HEK293 (cell line): ENCODE data around the gene HSD17B2.

ENCODE experiments used
- CTCF ChIA-PET: fragments of 350-600 bp; formaldehyde crosslinking; extraction: SDS; loops from one replicate; lab custom pipeline; 2021; ENCODE audit warnings: antibody characterized with exemption; lab: Yijun Ruan, JAX
- POLR2A ChIA-PET: fragments of 300-600 bp; formaldehyde crosslinking; extraction: SDS; loops from one replicate; lab custom pipeline; 2020; ENCODE audit warnings: antibody characterized with exemption, inconsistent platforms; lab: Yijun Ruan, JAX
- H3K27ac ChIP-seq: fragments of 200-500 bp; sonication (Bioruptor generic); 2 replicates; pipeline ENCODE4 v1.5.1; 2014; ENCODE audit warnings: low read depth, low read length, control low read depth, inconsistent platforms; ENCODE audit errors: extremely low read depth
- H3K36me3 ChIP-seq, 2 experiments: fragments of 200-500 bp in 1 of 2; sonication (Bioruptor generic) in 1 of 2; 1 replicate in 1 of 2; 2 replicates in 1 of 2; pipeline ENCODE4 v1.5.1; 2014 to 2017; ENCODE audit warnings: inconsistent platforms in 2 of 2, low read length in 2 of 2; ENCODE audit not compliant: control insufficient read depth in 2 of 2, insufficient read depth in 1 of 2
- H3K4me1 ChIP-seq: fragments of 200-500 bp; sonication (Bioruptor generic); 2 replicates; pipeline ENCODE4 v1.5.1; 2014; ENCODE audit warnings: mild to moderate bottlenecking, low read length, inconsistent platforms; ENCODE audit not compliant: control insufficient read depth, insufficient read depth
- H3K4me3 ChIP-seq: 2 replicates; pipeline ENCODE4 v1.5.1; 2011; ENCODE audit warnings: low read depth, mild to moderate bottlenecking, control low read depth, low read length, moderate library complexity
- H3K9me3 ChIP-seq: fragments of 200-500 bp; sonication (Bioruptor generic); 2 replicates; pipeline ENCODE4 v1.5.1; 2014; ENCODE audit warnings: low read depth, low read length, inconsistent platforms; ENCODE audit not compliant: control insufficient read depth, insufficient read depth
- MZF1 ChIP-seq: fragments of 450-650 bp; formaldehyde crosslinking; IDR thresholded peaks from 2 replicates; pipeline ENCODE4 v1.5.1; 2017; ENCODE audit warnings: missing biosample characterization, missing genetic modification characterization, borderline replicate concordance
- SCRT1 ChIP-seq: fragments of 450-650 bp; formaldehyde crosslinking; IDR thresholded peaks from 2 replicates; pipeline ENCODE4 v1.5.1; 2016; ENCODE audit warnings: missing biosample characterization, missing genetic modification characterization, borderline replicate concordance
- ZBTB1 ChIP-seq: fragments of 450-650 bp; formaldehyde crosslinking; IDR thresholded peaks from 2 replicates; pipeline ENCODE4 v1.5.1; 2016; ENCODE audit warnings: missing biosample characterization, missing genetic modification characterization
- ZFP3 ChIP-seq: fragments of 450-650 bp; formaldehyde crosslinking; IDR thresholded peaks from 2 replicates; pipeline ENCODE4 v1.5.1; 2016; ENCODE audit warnings: low read depth, missing biosample characterization, missing genetic modification characterization
- ZNF146 ChIP-seq: fragments of 450-650 bp; formaldehyde crosslinking; IDR thresholded peaks from 2 replicates; pipeline ENCODE4 v1.5.1; 2016; ENCODE audit warnings: missing biosample characterization, missing genetic modification characterization
- ZNF157 ChIP-seq: fragments of 450-650 bp; formaldehyde crosslinking; IDR thresholded peaks from 2 replicates; pipeline ENCODE4 v1.5.1; 2016; ENCODE audit warnings: missing biosample characterization, missing genetic modification characterization
- ZNF214 ChIP-seq: fragments of 450-650 bp; formaldehyde crosslinking; IDR thresholded peaks from 2 replicates; pipeline ENCODE4 v1.5.1; 2017; ENCODE audit warnings: missing biosample characterization, mild to moderate bottlenecking, missing genetic modification characterization, borderline replicate concordance
- ZNF239 ChIP-seq: fragments of 450-650 bp; formaldehyde crosslinking; IDR thresholded peaks from 2 replicates; pipeline ENCODE4 v1.5.1; 2016; ENCODE audit warnings: missing biosample characterization, missing genetic modification characterization
- ZNF426 ChIP-seq: fragments of 450-650 bp; formaldehyde crosslinking; IDR thresholded peaks from 2 replicates; pipeline ENCODE4 v1.5.1; 2017; ENCODE audit warnings: missing biosample characterization, missing genetic modification characterization, mild to moderate bottlenecking, inconsistent platforms, moderate library complexity
- ZNF501 ChIP-seq: fragments of 450-650 bp; formaldehyde crosslinking; IDR thresholded peaks from 2 replicates; pipeline ENCODE4 v1.5.1; 2016; ENCODE audit warnings: missing biosample characterization, missing genetic modification characterization
- ZNF549 ChIP-seq: fragments of 450-650 bp; IDR thresholded peaks from 2 replicates; pipeline ENCODE4 v1.5.1; 2018; ENCODE audit warnings: missing biosample characterization, missing genetic modification characterization, mild to moderate bottlenecking, inconsistent platforms, moderate library complexity
- ZNF560 ChIP-seq: fragments of 450-650 bp; formaldehyde crosslinking; IDR thresholded peaks from 2 replicates; pipeline ENCODE4 v1.5.1; 2017; ENCODE audit warnings: missing biosample characterization, missing genetic modification characterization, borderline replicate concordance
- ZNF76 ChIP-seq: fragments of 450-650 bp; formaldehyde crosslinking; IDR thresholded peaks from 2 replicates; pipeline ENCODE4; 2016; ENCODE audit warnings: low read depth, missing biosample characterization, missing genetic modification characterization, borderline replicate concordance
- ZNF792 ChIP-seq: fragments of 450-650 bp; formaldehyde crosslinking; IDR thresholded peaks from 2 replicates; pipeline ENCODE4 v1.5.1; 2016; ENCODE audit warnings: missing biosample characterization, missing genetic modification characterization
- ZSCAN30 ChIP-seq: fragments of 450-650 bp; IDR thresholded peaks from 2 replicates; pipeline ENCODE4 v1.5.1; 2018; ENCODE audit warnings: missing biosample characterization, mild to moderate bottlenecking, missing genetic modification characterization, moderate library complexity
- TF ChIP-seq, protein P1 (sequence below): fragments of 450-650 bp; formaldehyde crosslinking; conservative IDR thresholded peaks from 2 replicates; pipeline ENCODE4 v1.5.1; 2016; ENCODE audit warnings: low read depth, missing biosample characterization, missing genetic modification characterization
- TF ChIP-seq, protein P2 (sequence below): fragments of 450-650 bp; formaldehyde crosslinking; IDR thresholded peaks from 2 replicates; pipeline ENCODE4 v1.5.1; 2016; ENCODE audit warnings: missing biosample characterization, missing genetic modification characterization
- TF ChIP-seq, protein P3 (sequence below): fragments of 450-650 bp; formaldehyde crosslinking; IDR thresholded peaks from 2 replicates; pipeline ENCODE4 v1.5.1; 2016; ENCODE audit warnings: missing biosample characterization, missing genetic modification characterization
- TF ChIP-seq, protein P4 (sequence below): fragments of 450-650 bp; IDR thresholded peaks from 2 replicates; pipeline ENCODE4 v1.5.1; 2018; ENCODE audit warnings: missing biosample characterization, missing genetic modification characterization
- TF ChIP-seq, protein P5 (sequence below): fragments of 450-650 bp; formaldehyde crosslinking; conservative IDR thresholded peaks from 2 replicates; pipeline ENCODE4 v1.5.1; 2016; ENCODE audit warnings: low read depth, missing biosample characterization, missing genetic modification characterization

Gene HSD17B2

DNA sequence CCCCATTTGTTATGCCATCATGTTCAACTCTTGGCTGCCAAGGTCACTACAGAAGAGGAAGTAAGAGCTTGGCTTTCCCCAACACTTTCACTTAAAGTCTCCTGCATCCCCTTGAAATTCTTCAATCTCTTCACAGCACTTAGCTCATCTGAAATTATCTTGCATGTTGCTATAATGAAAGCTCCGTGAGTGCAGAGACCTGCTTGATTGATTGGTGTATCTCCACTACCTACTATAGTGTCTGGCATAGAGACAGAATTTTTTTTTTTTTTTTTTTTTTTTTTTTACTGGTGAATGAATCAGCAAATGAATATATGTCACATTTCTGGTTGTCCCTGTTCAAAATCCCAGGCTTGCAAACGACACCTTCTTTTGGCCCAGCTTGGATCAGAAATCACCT, 21.9 kb upstream of the HSD17B2 start:
- ChIA-PET POLR2A (interaction anchor here (1.2 to 1.3 kb wide), 2 partner anchors 157 to 217 kb away, joined by 3 read pairs; partner anchors contain the start of gene MPHOSPH6), CTCF (interaction anchor here (1.5 kb wide), 1 partner anchor 49 kb away, joined by 3 read pairs; no protein-coding TSS in a partner anchor)
- Histone ChIP-seq H3K27ac (no peak overlapping the region), H3K36me3 (no peaks in the 10 kb centered on the region), H3K9me3 (no peaks in the 10 kb centered on the region), H3K4me3 (no peak overlapping the region), H3K4me1 (no peaks in the 10 kb centered on the region)
- TF ChIP-seq ZSCAN30 (tag by site-specific recombination): no peak
- TF ChIP-seq SCRT1 (tag by site-specific recombination): no peak
- TF ChIP-seq ZNF549: no peak
- TF ChIP-seq, protein P1, sequence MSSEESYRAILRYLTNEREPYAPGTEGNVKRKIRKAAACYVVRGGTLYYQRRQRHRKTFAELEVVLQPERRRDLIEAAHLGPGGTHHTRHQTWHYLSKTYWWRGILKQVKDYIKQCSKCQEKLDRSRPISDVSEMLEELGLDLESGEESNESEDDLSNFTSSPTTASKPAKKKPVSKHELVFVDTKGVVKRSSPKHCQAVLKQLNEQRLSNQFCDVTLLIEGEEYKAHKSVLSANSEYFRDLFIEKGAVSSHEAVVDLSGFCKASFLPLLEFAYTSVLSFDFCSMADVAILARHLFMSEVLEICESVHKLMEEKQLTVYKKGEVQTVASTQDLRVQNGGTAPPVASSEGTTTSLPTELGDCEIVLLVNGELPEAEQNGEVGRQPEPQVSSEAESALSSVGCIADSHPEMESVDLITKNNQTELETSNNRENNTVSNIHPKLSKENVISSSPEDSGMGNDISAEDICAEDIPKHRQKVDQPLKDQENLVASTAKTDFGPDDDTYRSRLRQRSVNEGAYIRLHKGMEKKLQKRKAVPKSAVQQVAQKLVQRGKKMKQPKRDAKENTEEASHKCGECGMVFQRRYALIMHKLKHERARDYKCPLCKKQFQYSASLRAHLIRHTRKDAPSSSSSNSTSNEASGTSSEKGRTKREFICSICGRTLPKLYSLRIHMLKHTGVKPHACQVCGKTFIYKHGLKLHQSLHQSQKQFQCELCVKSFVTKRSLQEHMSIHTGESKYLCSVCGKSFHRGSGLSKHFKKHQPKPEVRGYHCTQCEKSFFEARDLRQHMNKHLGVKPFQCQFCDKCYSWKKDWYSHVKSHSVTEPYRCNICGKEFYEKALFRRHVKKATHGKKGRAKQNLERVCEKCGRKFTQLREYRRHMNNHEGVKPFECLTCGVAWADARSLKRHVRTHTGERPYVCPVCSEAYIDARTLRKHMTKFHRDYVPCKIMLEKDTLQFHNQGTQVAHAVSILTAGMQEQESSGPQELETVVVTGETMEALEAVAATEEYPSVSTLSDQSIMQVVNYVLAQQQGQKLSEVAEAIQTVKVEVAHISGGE (tag by site-specific recombination): no peak
- TF ChIP-seq, protein P2, sequence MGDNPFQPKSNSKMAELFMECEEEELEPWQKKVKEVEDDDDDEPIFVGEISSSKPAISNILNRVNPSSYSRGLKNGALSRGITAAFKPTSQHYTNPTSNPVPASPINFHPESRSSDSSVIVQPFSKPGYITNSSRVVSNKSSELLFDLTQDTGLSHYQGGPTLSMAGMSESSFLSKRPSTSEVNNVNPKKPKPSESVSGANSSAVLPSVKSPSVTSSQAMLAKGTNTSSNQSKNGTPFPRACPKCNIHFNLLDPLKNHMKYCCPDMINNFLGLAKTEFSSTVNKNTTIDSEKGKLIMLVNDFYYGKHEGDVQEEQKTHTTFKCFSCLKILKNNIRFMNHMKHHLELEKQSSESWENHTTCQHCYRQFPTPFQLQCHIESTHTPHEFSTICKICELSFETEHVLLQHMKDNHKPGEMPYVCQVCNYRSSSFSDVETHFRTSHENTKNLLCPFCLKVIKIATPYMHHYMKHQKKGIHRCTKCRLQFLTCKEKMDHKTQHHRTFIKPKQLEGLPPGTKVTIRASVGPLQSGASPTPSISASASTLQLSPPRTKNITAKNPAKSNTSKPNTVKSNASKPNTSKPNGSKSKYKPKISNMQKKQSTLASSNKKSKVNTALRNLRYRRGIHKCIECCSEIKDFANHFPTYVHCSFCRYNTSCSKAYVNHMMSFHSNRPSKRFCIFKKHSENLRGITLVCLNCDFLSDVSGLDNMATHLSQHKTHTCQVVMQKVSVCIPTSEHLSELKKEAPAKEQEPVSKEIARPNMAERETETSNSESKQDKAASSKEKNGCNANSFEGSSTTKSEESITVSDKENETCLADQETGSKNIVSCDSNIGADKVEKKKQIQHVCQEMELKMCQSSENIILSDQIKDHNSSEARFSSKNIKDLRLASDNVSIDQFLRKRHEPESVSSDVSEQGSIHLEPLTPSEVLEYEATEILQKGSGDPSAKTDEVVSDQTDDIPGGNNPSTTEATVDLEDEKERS (tag by site-specific recombination): no peak
- TF ChIP-seq ZNF239 (tag by site-specific recombination): no peak
- TF ChIP-seq, protein P3, sequence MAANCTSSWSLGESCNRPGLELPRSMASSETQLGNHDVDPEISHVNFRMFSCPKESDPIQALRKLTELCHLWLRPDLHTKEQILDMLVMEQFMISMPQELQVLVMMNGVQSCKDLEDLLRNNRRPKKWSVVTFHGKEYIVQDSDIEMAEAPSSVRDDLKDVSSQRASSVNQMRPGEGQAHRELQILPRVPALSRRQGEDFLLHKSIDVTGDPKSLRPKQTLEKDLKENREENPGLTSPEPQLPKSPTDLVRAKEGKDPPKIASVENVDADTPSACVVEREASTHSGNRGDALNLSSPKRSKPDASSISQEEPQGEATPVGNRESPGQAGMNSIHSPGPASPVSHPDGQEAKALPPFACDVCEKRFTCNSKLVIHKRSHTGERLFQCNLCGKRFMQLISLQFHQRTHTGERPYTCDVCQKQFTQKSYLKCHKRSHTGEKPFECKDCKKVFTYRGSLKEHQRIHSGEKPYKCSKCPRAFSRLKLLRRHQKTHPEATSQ (tag by site-specific recombination): no peak
- TF ChIP-seq ZNF146 (tag by site-specific recombination): no peak
- no peak for TF ChIP-seq ZNF214 (tag by site-specific recombination)
- no peak for TF ChIP-seq ZNF560 (tag by site-specific recombination)
- TF ChIP-seq, protein P4, sequence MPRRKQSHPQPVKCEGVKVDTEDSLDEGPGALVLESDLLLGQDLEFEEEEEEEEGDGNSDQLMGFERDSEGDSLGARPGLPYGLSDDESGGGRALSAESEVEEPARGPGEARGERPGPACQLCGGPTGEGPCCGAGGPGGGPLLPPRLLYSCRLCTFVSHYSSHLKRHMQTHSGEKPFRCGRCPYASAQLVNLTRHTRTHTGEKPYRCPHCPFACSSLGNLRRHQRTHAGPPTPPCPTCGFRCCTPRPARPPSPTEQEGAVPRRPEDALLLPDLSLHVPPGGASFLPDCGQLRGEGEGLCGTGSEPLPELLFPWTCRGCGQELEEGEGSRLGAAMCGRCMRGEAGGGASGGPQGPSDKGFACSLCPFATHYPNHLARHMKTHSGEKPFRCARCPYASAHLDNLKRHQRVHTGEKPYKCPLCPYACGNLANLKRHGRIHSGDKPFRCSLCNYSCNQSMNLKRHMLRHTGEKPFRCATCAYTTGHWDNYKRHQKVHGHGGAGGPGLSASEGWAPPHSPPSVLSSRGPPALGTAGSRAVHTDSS (tag by site-specific recombination): no peak
- no peak for TF ChIP-seq ZNF76
- no peak for TF ChIP-seq ZNF501 (tag by site-specific recombination)
- TF ChIP-seq ZBTB1 (tag by site-specific recombination): no peak
- no peak for TF ChIP-seq ZNF426 (tag by site-specific recombination)
- TF ChIP-seq MZF1 (tag by site-specific recombination): no peak
- TF ChIP-seq, protein P5, sequence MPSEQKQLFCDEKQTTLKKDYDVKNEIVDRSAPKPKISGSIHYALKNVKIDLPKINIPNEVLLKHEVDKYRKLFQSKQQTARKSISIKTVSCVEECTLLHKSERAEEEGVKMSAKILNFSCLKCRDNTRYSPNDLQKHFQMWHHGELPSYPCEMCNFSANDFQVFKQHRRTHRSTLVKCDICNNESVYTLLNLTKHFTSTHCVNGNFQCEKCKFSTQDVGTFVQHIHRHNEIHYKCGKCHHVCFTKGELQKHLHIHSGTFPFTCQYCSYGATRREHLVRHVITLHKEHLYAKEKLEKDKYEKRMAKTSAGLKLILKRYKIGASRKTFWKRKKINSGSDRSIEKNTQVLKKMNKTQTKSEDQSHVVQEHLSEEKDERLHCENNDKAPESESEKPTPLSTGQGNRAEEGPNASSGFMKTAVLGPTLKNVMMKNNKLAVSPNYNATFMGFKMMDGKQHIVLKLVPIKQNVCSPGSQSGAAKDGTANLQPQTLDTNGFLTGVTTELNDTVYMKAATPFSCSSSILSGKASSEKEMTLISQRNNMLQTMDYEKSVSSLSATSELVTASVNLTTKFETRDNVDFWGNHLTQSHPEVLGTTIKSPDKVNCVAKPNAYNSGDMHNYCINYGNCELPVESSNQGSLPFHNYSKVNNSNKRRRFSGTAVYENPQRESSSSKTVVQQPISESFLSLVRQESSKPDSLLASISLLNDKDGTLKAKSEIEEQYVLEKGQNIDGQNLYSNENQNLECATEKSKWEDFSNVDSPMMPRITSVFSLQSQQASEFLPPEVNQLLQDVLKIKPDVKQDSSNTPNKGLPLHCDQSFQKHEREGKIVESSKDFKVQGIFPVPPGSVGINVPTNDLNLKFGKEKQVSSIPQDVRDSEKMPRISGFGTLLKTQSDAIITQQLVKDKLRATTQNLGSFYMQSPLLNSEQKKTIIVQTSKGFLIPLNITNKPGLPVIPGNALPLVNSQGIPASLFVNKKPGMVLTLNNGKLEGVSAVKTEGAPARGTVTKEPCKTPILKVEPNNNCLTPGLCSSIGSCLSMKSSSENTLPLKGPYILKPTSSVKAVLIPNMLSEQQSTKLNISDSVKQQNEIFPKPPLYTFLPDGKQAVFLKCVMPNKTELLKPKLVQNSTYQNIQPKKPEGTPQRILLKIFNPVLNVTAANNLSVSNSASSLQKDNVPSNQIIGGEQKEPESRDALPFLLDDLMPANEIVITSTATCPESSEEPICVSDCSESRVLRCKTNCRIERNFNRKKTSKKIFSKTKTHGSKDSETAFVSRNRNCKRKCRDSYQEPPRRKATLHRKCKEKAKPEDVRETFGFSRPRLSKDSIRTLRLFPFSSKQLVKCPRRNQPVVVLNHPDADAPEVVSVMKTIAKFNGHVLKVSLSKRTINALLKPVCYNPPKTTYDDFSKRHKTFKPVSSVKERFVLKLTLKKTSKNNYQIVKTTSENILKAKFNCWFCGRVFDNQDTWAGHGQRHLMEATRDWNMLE (tag by site-specific recombination): no peak
- no peak for TF ChIP-seq ZNF157 (tag by site-specific recombination)
- no peak for TF ChIP-seq ZFP3 (tag by site-specific recombination)
- TF ChIP-seq ZNF792 (tag by site-specific recombination): no peak
